HEK293T (cell line): ENCODE data around the gene FABP2.
"Not testable (repeated sequence)": the region's sequence is repeated elsewhere in the genome, so short reads cannot be mapped to it uniquely, and the experiment has no call there.

Experiments used
- CTCF ChIA-PET: fragments of 350-600 bp; formaldehyde crosslinking; extraction: SDS; loops from one replicate; lab custom pipeline; 2021; ENCODE audit warnings: antibody characterized with exemption, inconsistent platforms; lab: Yijun Ruan, JAX
- POLR2A ChIA-PET: fragments of 350-600 bp; formaldehyde crosslinking; extraction: SDS; loops from one replicate; lab custom pipeline; 2020; ENCODE audit warnings: antibody characterized with exemption, inconsistent platforms; lab: Yijun Ruan, JAX
- DNase-seq: peaks from one replicate; pipeline ENCODE4 v3.0.0; 2012; ENCODE audit warnings: mixed read lengths; ENCODE audit errors: extremely low spot score
- ARNT ChIP-seq: fragments of 450-650 bp; IDR thresholded peaks from 2 replicates; pipeline ENCODE4 v1.6.1; 2017; ENCODE audit warnings: mild to moderate bottlenecking
- BHLHE40 ChIP-seq: fragments of 450-650 bp; IDR thresholded peaks from 2 replicates; pipeline ENCODE4 v1.6.1; 2016; ENCODE audit warnings: mild to moderate bottlenecking, moderate library complexity, borderline replicate concordance
- CTBP1 ChIP-seq: fragments of 450-650 bp; IDR thresholded peaks from 2 replicates; pipeline ENCODE4 v1.6.1; 2016; ENCODE audit warnings: borderline replicate concordance
- ELF4 ChIP-seq: fragments of 450-650 bp; IDR thresholded peaks from 2 replicates; pipeline ENCODE4 v1.6.1; 2017; ENCODE audit warnings: antibody characterized with exemption
- FOXA1 ChIP-seq: fragments of 450-650 bp; IDR thresholded peaks from 2 replicates; pipeline ENCODE4 v1.6.1; 2016; ENCODE audit warnings: mild to moderate bottlenecking
- FOXK2 ChIP-seq: fragments of 450-650 bp; IDR thresholded peaks from 2 replicates; pipeline ENCODE4 v1.6.1; 2016; ENCODE audit warnings: mild to moderate bottlenecking
- FOXM1 ChIP-seq: fragments of 450-650 bp; IDR thresholded peaks from 2 replicates; pipeline ENCODE4 v1.6.1; 2017; ENCODE audit warnings: mild to moderate bottlenecking, borderline replicate concordance
- HDGF ChIP-seq: fragments of 450-650 bp; IDR thresholded peaks from 2 replicates; pipeline ENCODE4 v1.6.1; 2017; ENCODE audit warnings: antibody characterized with exemption, borderline replicate concordance
- L3MBTL2 ChIP-seq: fragments of 450-650 bp; conservative IDR thresholded peaks from 2 replicates; pipeline ENCODE4 v1.6.1; 2016; ENCODE audit warnings: mild to moderate bottlenecking
- LEF1 ChIP-seq: fragments of 450-650 bp; IDR thresholded peaks from 2 replicates; pipeline ENCODE4 v1.6.1; 2017; ENCODE audit warnings: mild to moderate bottlenecking, borderline replicate concordance
- NFRKB ChIP-seq: fragments of 450-650 bp; IDR thresholded peaks from 2 replicates; pipeline ENCODE4 v1.6.1; 2016; ENCODE audit warnings: mild to moderate bottlenecking, moderate library complexity
- PKNOX1 ChIP-seq: fragments of 450-650 bp; IDR thresholded peaks from 2 replicates; pipeline ENCODE4 v1.6.1; 2016
- SP1 ChIP-seq: fragments of 450-650 bp; IDR thresholded peaks from 2 replicates; pipeline ENCODE4 v1.6.1; 2017
- SUZ12 ChIP-seq: fragments of 450-650 bp; IDR thresholded peaks from 2 replicates; pipeline ENCODE4 v1.6.1; 2016; ENCODE audit warnings: mild to moderate bottlenecking
- TARDBP ChIP-seq: fragments of 450-650 bp; IDR thresholded peaks from 2 replicates; pipeline ENCODE4 v1.6.1; 2016
- ZNF384 ChIP-seq: fragments of 450-650 bp; IDR thresholded peaks from 2 replicates; pipeline ENCODE4 v1.6.1; 2016

FABP2 gene

GRCh38 chr4:119337010-119337409 is 15.1 kb upstream of the FABP2 start:
- DNase-seq = no peak
- TF ChIP-seq HDGF (no peak), PKNOX1 (no peak), ZNF384 (no peak), ELF4 (no peak), TARDBP (no peak), L3MBTL2 (no peak), NFRKB (no peak), CTBP1 (no peak), FOXM1 (no peak), SP1 (no peak), LEF1 (no peak), BHLHE40 (no peak), SUZ12 (no peak)
- ChIA-PET POLR2A (no interaction called here), CTCF (no interaction called here)

DNA sequence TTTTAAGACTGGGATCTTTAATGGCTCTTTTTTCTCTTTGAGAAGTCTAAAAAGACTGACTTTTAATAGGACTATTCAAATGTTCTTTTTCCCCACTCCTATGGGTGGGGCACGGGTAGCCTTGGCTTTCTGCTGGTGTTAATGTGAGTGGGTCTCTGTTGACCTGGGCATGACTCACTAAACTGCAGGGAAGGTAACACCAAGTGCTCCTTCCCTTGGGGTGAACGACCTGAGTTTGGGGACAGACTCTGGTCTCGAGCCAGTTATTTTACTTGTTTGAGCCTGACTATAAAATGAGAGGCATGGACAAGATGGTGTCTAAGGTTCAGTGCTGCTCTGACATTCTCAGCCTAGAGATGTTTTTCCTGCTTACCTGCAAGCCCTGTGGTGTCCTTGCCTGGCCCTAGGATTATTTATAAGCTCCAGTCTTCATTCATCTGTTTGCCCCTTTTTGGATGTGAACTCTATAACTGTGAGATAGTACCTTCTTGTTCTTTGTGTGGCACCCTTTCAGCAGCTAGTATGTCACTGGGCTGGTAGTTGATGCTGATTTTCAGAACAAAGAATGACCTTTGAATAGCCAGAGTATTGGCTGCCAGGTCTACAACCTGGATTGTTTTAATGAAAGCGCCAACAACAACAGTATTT is 14.5 kb upstream of the FABP2 start:
- POLR2A ChIA-PET, DNase-seq, CTCF ChIA-PET: not testable (repeated sequence)

DNA sequence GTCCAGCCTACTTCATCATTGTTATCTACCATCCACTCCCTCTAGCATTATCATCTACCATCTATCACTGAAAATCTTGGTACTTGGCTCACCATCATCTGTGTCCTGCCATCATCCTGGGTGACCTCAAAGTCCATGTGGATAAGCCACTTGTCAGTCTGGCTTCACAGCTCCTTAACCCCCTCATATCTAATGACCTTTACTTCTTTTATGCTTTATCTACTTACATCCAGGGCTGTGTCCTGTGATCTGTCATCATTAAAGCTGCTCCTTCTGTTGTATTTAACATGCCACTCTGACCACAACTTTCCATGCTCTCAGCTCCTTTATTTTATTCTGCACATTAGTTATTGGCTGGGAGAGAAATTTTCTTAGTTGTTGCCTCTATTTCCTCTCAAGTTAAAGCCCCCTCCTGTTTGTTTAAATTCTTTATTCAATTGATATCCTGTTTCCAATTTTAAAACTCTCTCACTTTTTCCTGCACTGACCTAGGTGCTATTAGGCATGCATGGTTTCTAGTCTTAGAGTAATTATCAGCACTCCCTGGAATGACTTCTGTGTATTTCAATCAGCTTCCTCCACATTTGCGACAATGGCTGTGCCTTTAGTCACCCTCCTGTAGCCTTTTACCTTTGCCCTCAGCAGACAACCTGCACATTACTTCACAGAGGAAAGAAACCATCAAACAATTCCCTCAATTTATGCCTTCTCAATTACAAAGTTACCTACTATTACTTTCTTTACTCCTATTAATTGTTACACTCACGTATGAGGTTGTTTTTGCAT is 8.1 kb upstream of the FABP2 start:
- ChIA-PET CTCF (no interaction called here), POLR2A (no interaction called here)
- DNase-seq = no peak
- TF ChIP-seq SP1 = no peak

- ChIA-PET CTCF (interaction anchor here (0.8 kb wide), 1 partner anchor 22 kb away, joined by 4 read pairs; no protein-coding TSS in a partner anchor), POLR2A (no interaction called here)
- no peak for DNase-seq
- TF ChIP-seq HDGF = no peak
- TF ChIP-seq ZNF384 = no peak
- TF ChIP-seq FOXM1 = no peak
- no peak for TF ChIP-seq LEF1
- TF ChIP-seq SUZ12 = no peak
- TF ChIP-seq L3MBTL2 = no peak
- TF ChIP-seq PKNOX1 = no peak
- no peak for TF ChIP-seq FOXA1
Measured at GRCh38 chr4:119328695-119329094, 6.8 kb upstream of the FABP2 start.

- DNase-seq = no peak
- ChIA-PET CTCF (interaction anchor here (1.2 kb wide), 1 partner anchor 17 kb away, joined by 4 read pairs; no protein-coding TSS in a partner anchor), POLR2A (no interaction called here)
- TF ChIP-seq TARDBP (no peak), FOXM1 (no peak), FOXK2 (no peak), FOXA1 (no peak), SP1 (no peak), SUZ12 (no peak), LEF1 (no peak), ZNF384 (no peak), HDGF (no peak), CTBP1 (no peak), L3MBTL2 (no peak), PKNOX1 (no peak), ELF4 (no peak), BHLHE40 (no peak), NFRKB (no peak), ARNT (no peak)
Measured at GRCh38 chr4:119317990-119318389, 3.9 kb downstream of the FABP2 start.

- TF ChIP-seq LEF1 (no peak), FOXM1 (no peak), ZNF384 (no peak), FOXA1 (no peak), PKNOX1 (no peak), NFRKB (no peak), BHLHE40 (no peak), SP1 (no peak), ELF4 (no peak), HDGF (no peak), CTBP1 (no peak), L3MBTL2 (no peak), SUZ12 (no peak), FOXK2 (no peak)
- POLR2A ChIA-PET = no interaction called here
- DNase-seq = no peak
- CTCF ChIA-PET = no interaction called here
Measured at GRCh38 chr4:119315036-119315435, 6.9 kb downstream of the FABP2 start.
